Testis (tissue), 3 donors: ENCODE measurements around the gene PCDHB1. TPM values are rescaled to one million over a fixed set of nuclear protein-coding genes. Genes with fewer than 3 reads are reported as not detected.
A peak's percentile ranks its signal among the peaks of the same experiment; 100 is the strongest.

Source experiments
- DNase-seq: peaks from one replicate; pipeline ENCODE4 v3.0.0-alpha.2; 2019
- H3K27ac ChIP-seq, 2 donors: fragments of 200-600 bp; sonication (generic); one replicate each; pipeline ENCODE4 v1.5.1; 2019
- H3K27me3 ChIP-seq: fragments of 200-600 bp; sonication (generic); one replicate; pipeline ENCODE4 v1.5.1; 2019
- H3K36me3 ChIP-seq: fragments of 200-600 bp; sonication (generic); one replicate; pipeline ENCODE4 v1.5.1; 2017; ENCODE audit warnings: low read depth; ENCODE audit errors: missing control alignments
- H3K4me1 ChIP-seq: fragments of 200-600 bp; sonication (generic); one replicate; pipeline ENCODE4 v1.5.1; 2019
- H3K4me3 ChIP-seq, 2 donors: fragments of 200-600 bp; sonication (generic); one replicate each; pipeline ENCODE4 v1.5.1; 2017 to 2019
- H3K9me3 ChIP-seq: fragments of 200-600 bp; sonication (generic); one replicate; pipeline ENCODE4 v1.5.1; 2017
- CTCF ChIP-seq, 3 experiments: fragments of 450-650 bp in 2 of 3; fragments of 200-600 bp in 1 of 3; sonication (generic) in 1 of 3; IDR thresholded peaks; one replicate each; pipeline ENCODE4 v1.5.1; 2016 to 2019; ENCODE audit warnings: antibody characterized with exemption in 3 of 3, mild to moderate bottlenecking in 2 of 3, moderate library complexity in 1 of 3
- POLR2A ChIP-seq: fragments of 450-650 bp; IDR thresholded peaks from one replicate; pipeline ENCODE4 v1.6.1; 2017; ENCODE audit warnings: antibody characterized with exemption, mild to moderate bottlenecking, moderate library complexity
- WGBS, 2 donors: methylation state at CpG; one replicate each; pipeline ENCODE4 v1.1.5; 2018; 5-methylcytosine and 5-hydroxymethylcytosine counted together
- intact Hi-C: fragments of 100-400 bp; cut with DNase I; formaldehyde crosslinking; loops from one replicate; pipeline ENCODE4 v1.15.1; 2023; ENCODE audit warnings: low total_unique reads
- polyA plus RNA-seq: library from polyadenylated mRNA; stranded (reverse); fragments of 350-450 nt; fragmentation: Illumina TruSeq; extraction: RNeasy Lipid Tissue Mini Kit (QIAGEN cat#74804); gene quantifications from one replicate; pipeline ENCODE4 v1.2.3, GENCODE V29; 2014; ENCODE audit warnings: low read depth, low replicate concordance; ENCODE audit not compliant: insufficient read depth
- total RNA-seq, 2 donors: library from RNA; depleted of rRNA; stranded (reverse); fragments of >200 nt; gene quantifications; one replicate each; pipeline ENCODE4 v1.2.3, GENCODE V29; 2016

The PCDHB1 gene
- total and polyA plus RNA-seq, 3 donors from 2014 or later = 0.07 to 0.16 (median 0.12) TPM

GRCh38 chr5:141041427-141041785, 9.8 kb upstream of the PCDHB1 start:
- no peaks in the 10 kb centered on the region for H3K9me3 ChIP-seq
- DNase-seq = no peak
- no peak overlapping the region for H3K27ac ChIP-seq
- H3K4me3 ChIP-seq = no peak overlapping the region
- no peak for TF ChIP-seq CTCF (IDR thresholded peaks at IDR 0.05)
- TF ChIP-seq POLR2A = no peak
- WGBS, 2 donors = 13 to 17% methylated on average over 4 of the region's 4 CpGs
- intact Hi-C loops = no loop called here
- H3K27me3 ChIP-seq = no peaks in the 10 kb centered on the region
- no peaks in the 10 kb centered on the region for H3K4me1 ChIP-seq
- no peaks in the 10 kb centered on the region for H3K36me3 ChIP-seq

- 56 to 79% methylated on average over 1 of the region's 1 CpG for WGBS, 2 donors
Measured at GRCh38 chr5:141042555-141042954, 8.6 kb upstream of the PCDHB1 start.

GRCh38 chr5:141051521-141051866, 320 bp downstream of the PCDHB1 start:
- H3K27me3 ChIP-seq = no peaks in the 10 kb centered on the region
- peak; percentile 21 for DNase-seq
- H3K9me3 ChIP-seq = no peaks in the 10 kb centered on the region
- intact Hi-C loops = no loop called here
- WGBS, 2 donors = 2 to 5% methylated on average over 18 to 19 of the region's 19 CpGs
- no peaks in the 10 kb centered on the region for H3K4me1 ChIP-seq
- no peaks in the 10 kb centered on the region for H3K36me3 ChIP-seq
- TF ChIP-seq POLR2A = no peak
- no peak for TF ChIP-seq CTCF (IDR thresholded peaks at IDR 0.05)
- no peak overlapping the region for H3K27ac ChIP-seq
- peak overlapping the region; percentile 33 to 54 for H3K4me3 ChIP-seq

More at GRCh38 chr5:141042555-141042954, 8.6 kb upstream of the PCDHB1 start:
- Histone ChIP-seq H3K27me3 (no peaks in the 10 kb centered on the region), H3K27ac (no peak overlapping the region), H3K4me1 (no peaks in the 10 kb centered on the region), H3K36me3 (no peaks in the 10 kb centered on the region), H3K9me3 (no peaks in the 10 kb centered on the region), H3K4me3 (no peak overlapping the region)
- intact Hi-C loops = no loop called here
- no peak for TF ChIP-seq POLR2A
- no peak for TF ChIP-seq CTCF (IDR thresholded peaks at IDR 0.05)
- DNase-seq = no peak

GRCh38 chr5:141077826-141078225, 26.7 kb downstream of the PCDHB1 start:
- WGBS, 2 donors = 19 to 41% methylated on average over 17 of the region's 17 CpGs
- H3K27ac ChIP-seq = peak overlapping the region; percentile 2 to 73
- H3K4me3 ChIP-seq = peak overlapping the region; percentile 53 to 55
- intact Hi-C loops = no loop called here
- H3K27me3 ChIP-seq = no peaks in the 10 kb centered on the region
- H3K4me1 ChIP-seq = no peaks in the 10 kb centered on the region
- peak; percentile 76 for DNase-seq
- no peaks in the 10 kb centered on the region for H3K9me3 ChIP-seq
- TF ChIP-seq CTCF (IDR thresholded peaks at IDR 0.05) (no peak), POLR2A (no peak)
- no peaks in the 10 kb centered on the region for H3K36me3 ChIP-seq

- H3K36me3 ChIP-seq = no peaks in the 10 kb centered on the region
- TF ChIP-seq CTCF (IDR thresholded peaks at IDR 0.05) (no peak), POLR2A (no peak)
- intact Hi-C loops = no loop called here
Measured at GRCh38 chr5:141082228-141082627, 31.1 kb downstream of the PCDHB1 start.

More at GRCh38 chr5:141082228-141082627, 31.1 kb downstream of the PCDHB1 start:
- no peak for DNase-seq
- no peak overlapping the region for H3K4me3 ChIP-seq
- H3K4me1 ChIP-seq = no peaks in the 10 kb centered on the region
- no peak overlapping the region for H3K27ac ChIP-seq
- no peaks in the 10 kb centered on the region for H3K27me3 ChIP-seq
- no peaks in the 10 kb centered on the region for H3K9me3 ChIP-seq
